LoVo (cell line): ENCODE measurements around the gene NLRP12.
A peak's percentile ranks its signal among the peaks of the same experiment; 100 is the strongest.
"Not testable (repeated sequence)": the region's sequence is repeated elsewhere in the genome, so short reads cannot be mapped to it uniquely, and the experiment has no call there.

Source experiments
- DNase-seq: peaks from one replicate; pipeline ENCODE4 v3.0.0-alpha.2; 2016; ENCODE audit warnings: low spot score

Gene NLRP12

GRCh38 chr19:53780506-53780905 is 43.6 kb downstream of the NLRP12 start:
- DNase-seq, result no peak

- DNase-seq, result no peak
Measured at GRCh38 chr19:53775524-53775923, 48.6 kb downstream of the NLRP12 start.

- not testable (repeated sequence) for DNase-seq
Measured at GRCh38 chr19:53774491-53774890, 49.6 kb downstream of the NLRP12 start.

- DNase-seq, result no peak
Measured at GRCh38 chr19:53773999-53774398, 50.1 kb downstream of the NLRP12 start.

GRCh38 chr19:53772943-53773342 is 51.2 kb downstream of the NLRP12 start:
- DNase-seq, result peak; percentile 50

GRCh38 chr19:53771144-53771543 is 53.0 kb downstream of the NLRP12 start:
- no peak for DNase-seq

- not testable (repeated sequence) for DNase-seq
Measured at GRCh38 chr19:53769696-53770309, 54.3 kb downstream of the NLRP12 start.

GRCh38 chr19:53768401-53768800 is 55.7 kb downstream of the NLRP12 start:
- no peak for DNase-seq

GRCh38 chr19:53758991-53759390 is 65.1 kb downstream of the NLRP12 start:
- not testable (repeated sequence) for DNase-seq
